HFF-Myc (cell line): Measurements from ENCODE around the gene MSMO1.

Experiments used
- DNase-seq: peaks from one replicate; pipeline ENCODE4 v3.0.0-alpha.2; 2011; ENCODE audit warnings: low read depth; ENCODE audit errors: extremely low read depth
- H3K4me3 ChIP-seq: replicated peaks from 2 replicates; pipeline ENCODE4 v1.5.1; 2011; ENCODE audit warnings: low read depth, mild to moderate bottlenecking, control low read depth, low read length
- TF ChIP-seq, protein P1 (sequence below): IDR thresholded peaks from 2 replicates; pipeline ENCODE4 v1.5.1; 2012; ENCODE audit warnings: mild to moderate bottlenecking, low read depth, low read length, control low read depth; ENCODE audit errors: missing control alignments

The MSMO1 gene

DNA sequence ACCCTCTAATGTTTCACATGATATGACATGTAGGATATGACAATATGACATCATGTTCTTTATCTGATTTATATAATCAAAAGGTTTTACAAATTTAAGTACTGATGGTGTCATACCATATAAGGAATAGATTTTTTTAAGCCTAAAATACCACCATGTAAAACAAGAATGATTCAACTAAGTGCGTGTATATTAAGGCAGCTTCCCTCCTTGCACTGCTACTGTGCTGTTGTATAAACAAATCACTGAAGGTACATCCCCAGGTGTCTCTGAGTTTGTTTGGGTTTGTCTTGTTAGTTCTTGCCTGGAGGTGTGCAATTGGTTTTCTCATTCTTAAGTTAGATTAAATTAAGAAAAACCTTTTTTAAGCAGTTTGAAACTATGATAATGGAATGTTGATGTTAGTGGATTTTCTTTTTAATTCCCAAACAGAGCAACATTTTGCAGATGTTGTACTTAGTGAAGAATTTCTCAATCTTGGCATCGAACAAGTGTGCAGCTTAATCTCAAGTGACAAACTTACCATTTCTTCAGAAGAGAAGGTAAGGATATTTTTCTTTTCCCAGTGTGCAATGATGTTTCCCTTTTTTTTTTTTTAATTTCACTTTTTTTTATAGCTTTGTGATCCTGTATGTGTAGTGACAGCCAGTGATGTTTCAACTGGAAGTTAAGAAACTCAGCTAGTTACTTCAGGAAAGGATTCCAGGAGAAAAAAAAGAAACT, 33.4 kb upstream of the MSMO1 start:
- TF ChIP-seq, protein P1, sequence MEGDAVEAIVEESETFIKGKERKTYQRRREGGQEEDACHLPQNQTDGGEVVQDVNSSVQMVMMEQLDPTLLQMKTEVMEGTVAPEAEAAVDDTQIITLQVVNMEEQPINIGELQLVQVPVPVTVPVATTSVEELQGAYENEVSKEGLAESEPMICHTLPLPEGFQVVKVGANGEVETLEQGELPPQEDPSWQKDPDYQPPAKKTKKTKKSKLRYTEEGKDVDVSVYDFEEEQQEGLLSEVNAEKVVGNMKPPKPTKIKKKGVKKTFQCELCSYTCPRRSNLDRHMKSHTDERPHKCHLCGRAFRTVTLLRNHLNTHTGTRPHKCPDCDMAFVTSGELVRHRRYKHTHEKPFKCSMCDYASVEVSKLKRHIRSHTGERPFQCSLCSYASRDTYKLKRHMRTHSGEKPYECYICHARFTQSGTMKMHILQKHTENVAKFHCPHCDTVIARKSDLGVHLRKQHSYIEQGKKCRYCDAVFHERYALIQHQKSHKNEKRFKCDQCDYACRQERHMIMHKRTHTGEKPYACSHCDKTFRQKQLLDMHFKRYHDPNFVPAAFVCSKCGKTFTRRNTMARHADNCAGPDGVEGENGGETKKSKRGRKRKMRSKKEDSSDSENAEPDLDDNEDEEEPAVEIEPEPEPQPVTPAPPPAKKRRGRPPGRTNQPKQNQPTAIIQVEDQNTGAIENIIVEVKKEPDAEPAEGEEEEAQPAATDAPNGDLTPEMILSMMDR = no peak
- H3K4me3 ChIP-seq = no peak overlapping the region
- no peak for DNase-seq

DNA sequence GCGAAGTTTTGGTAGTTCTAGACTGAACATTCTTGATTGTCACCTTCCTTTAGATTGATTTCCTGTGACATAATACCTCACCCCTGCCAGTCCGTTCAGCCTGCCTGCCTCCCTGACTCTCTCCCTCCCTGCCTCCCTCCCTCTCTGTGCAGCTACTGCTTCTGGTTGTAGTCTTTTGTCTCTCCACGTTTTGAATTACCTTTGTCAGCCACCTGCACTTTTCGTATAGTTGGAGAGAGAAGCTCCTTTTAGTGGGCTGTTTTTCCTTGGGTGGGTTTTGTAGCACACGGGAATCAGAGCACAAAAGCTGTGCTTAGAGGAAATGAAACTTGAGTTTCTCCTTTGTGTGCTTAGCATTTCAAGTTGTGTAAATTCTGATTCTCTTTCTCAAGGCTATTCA, 32.6 kb upstream of the MSMO1 start:
- DNase-seq = no peak
- TF ChIP-seq, protein P1 = no peak
- no peak overlapping the region for H3K4me3 ChIP-seq

DNA sequence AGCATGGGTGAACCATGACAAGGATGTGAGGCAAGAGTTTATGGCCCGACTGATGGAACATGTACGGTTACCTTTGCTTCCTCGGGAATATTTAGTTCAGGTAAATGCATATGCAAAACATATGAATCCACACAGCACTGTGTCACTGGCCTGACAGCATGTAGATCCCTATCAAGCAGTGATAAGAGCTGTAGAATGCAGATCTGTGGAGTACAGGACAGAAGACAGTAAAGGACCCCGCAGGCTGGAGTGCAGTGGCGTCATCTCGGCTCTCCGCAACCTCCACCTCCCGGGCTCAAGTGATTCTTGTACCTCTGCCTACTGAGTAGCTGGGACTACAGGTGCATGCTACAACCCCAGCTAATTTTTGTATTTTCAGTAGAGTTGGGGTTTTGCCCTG, 29.8 kb upstream of the MSMO1 start:
- TF ChIP-seq, protein P1 = no peak
- no peak overlapping the region for H3K4me3 ChIP-seq
- DNase-seq = no peak

DNA sequence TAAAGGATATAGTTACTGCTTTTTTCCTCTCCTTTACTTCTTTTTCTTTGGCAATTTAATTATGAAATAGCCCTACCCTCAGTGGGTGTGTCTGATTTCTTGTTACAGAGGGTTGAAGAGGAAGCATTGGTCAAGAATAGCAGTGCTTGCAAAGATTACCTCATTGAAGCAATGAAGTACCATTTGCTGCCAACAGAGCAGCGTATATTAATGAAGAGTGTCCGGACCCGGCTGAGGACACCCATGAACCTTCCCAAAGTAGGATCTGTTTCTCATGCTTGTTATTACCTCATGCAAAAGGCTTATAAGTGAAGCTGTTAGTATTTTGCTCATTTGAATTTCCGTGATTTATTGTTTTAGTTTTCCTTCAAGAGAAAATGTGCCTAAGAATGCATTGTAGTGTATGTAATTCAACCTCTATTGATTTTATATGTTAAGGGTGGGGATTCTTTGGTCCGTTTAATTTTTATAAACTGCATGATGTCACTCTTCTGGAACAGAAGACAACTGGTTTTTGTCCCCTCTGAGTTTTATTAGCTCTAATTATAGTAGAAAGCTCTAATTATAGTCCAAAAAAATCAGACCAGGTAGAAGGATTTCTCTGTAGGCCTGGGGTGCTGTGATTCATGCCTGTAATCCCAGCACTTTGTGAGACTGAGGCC, 27.9 kb upstream of the MSMO1 start:
- DNase-seq = no peak
- no peak overlapping the region for H3K4me3 ChIP-seq
- TF ChIP-seq, protein P1 = no peak

DNA sequence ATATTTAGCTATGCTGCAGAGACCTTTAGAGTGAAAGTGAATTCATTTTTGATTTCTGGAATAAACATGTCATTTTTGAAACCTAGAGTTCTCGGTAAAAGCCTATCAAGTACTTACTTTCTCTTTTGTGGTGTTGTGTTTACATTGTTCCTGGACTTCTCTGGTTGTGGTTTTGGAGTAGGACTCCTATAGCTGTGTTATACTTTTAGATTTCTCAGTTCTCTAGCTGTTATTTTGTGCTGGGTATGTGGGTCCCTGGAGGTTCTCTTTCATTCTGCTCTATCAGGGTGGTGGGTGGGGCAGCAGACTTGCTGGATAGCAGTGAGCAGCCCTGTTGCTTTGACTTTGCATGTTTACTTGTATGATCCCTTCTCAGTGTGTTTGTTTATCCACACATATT, 25.6 kb upstream of the MSMO1 start:
- H3K4me3 ChIP-seq = no peak overlapping the region
- TF ChIP-seq, protein P1 = no peak
- no peak for DNase-seq

DNA sequence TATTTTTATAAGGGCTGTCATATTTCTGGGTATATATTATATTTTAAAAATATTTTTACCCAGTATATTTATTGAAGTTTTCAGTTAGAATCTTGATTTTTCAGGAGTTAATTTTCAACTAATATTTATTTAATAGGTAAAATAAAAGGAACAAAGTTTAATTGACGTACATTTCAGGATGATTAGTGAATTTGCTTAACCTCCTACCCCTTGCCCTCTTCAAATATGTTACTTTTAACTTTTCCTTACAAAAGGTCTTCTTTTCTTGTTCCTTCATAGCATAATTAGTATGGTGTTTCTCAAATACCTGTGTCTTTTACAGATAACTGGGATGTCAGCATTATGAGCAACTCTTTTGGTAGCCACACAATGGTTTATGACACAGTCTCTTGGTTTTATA, 24.8 kb upstream of the MSMO1 start:
- DNase-seq = no peak
- no peak overlapping the region for H3K4me3 ChIP-seq
- TF ChIP-seq, protein P1 = no peak
